22Rv1 (cell line): ENCODE measurements around the gene CREB5.

Experiments used
- CTCF ChIP-seq: fragments of 450-650 bp; IDR thresholded peaks from 2 replicates; pipeline ENCODE4 v1.5.1; 2017; ENCODE audit warnings: mild to moderate bottlenecking
- ZFX ChIP-seq: fragments of 450-650 bp; IDR thresholded peaks from 2 replicates; pipeline ENCODE4 v1.6.1; 2017; ENCODE audit warnings: antibody characterized with exemption, borderline replicate concordance

GRCh38 chr7:28749638-28750037 lies 337.3 kb downstream of the CREB5 start:
- TF ChIP-seq CTCF (no peak), ZFX (no peak)
